Measurements from ENCODE around the gene LY6G6D.

DNA sequence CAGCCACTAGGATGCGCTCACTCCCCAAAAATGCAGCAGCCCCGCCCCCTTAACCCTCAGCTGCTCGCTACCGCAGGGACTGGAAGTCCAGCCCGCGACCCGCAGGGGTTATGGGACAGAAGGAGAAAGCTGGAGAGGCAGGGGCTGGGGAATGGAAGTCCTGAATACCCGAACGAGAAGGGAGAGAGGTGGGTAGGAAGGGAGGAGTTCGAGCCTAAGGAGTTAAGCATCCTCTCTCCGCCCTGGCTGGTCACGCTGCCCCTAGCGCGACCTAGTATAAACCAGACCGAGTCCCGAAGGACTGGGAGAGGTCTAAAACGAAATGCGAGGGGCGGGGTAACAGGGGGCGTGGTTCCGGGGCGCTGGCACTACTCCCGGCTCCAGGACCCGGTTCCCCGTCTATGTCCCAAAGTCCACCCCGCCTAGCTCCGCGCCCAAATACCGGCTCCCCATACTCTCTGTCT, 14.4 kb downstream of the LY6G6D start:
- TF ChIP-seq, protein P1, sequence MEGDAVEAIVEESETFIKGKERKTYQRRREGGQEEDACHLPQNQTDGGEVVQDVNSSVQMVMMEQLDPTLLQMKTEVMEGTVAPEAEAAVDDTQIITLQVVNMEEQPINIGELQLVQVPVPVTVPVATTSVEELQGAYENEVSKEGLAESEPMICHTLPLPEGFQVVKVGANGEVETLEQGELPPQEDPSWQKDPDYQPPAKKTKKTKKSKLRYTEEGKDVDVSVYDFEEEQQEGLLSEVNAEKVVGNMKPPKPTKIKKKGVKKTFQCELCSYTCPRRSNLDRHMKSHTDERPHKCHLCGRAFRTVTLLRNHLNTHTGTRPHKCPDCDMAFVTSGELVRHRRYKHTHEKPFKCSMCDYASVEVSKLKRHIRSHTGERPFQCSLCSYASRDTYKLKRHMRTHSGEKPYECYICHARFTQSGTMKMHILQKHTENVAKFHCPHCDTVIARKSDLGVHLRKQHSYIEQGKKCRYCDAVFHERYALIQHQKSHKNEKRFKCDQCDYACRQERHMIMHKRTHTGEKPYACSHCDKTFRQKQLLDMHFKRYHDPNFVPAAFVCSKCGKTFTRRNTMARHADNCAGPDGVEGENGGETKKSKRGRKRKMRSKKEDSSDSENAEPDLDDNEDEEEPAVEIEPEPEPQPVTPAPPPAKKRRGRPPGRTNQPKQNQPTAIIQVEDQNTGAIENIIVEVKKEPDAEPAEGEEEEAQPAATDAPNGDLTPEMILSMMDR (IDR thresholded peaks at IDR 0.05; ENCODE audit: low read length) = no peak; the same call in 1 of the 2 replicates
- TF ChIP-seq EZH2 (IDR thresholded peaks at IDR 0.05; ENCODE audit: borderline replicate concordance, low read length) = no peak

All from OCI-LY1 (cell line).